RWPE1 (cell line): Measurements from ENCODE around the gene MAN2A1.

Experiments used
- CTCF ChIA-PET: fragments of 350-600 bp; sonication (Branson Sonifier 250); formaldehyde crosslinking; extraction: SDS; loops from one replicate; lab custom pipeline; 2021; lab: Yijun Ruan, JAX
- POLR2A ChIA-PET: fragments of 400-600 bp; formaldehyde crosslinking; extraction: SDS; loops from one replicate; lab custom pipeline; 2020; ENCODE audit warnings: antibody characterized with exemption; ENCODE audit not compliant: low non-redundant PET; lab: Yijun Ruan, JAX
- DNase-seq: peaks from one replicate; pipeline ENCODE4 v3.0.0; 2012; ENCODE audit warnings: low spot score
- H3K27ac ChIP-seq: fragments of 450-650 bp; 2 replicates; pipeline ENCODE4 v1.5.1; 2017
- TF ChIP-seq, protein P1 (sequence below): fragments of 450-650 bp; conservative IDR thresholded peaks from 2 replicates; pipeline ENCODE4 v1.5.1; 2017; ENCODE audit warnings: low read depth, mild to moderate bottlenecking

The MAN2A1 gene

DNA sequence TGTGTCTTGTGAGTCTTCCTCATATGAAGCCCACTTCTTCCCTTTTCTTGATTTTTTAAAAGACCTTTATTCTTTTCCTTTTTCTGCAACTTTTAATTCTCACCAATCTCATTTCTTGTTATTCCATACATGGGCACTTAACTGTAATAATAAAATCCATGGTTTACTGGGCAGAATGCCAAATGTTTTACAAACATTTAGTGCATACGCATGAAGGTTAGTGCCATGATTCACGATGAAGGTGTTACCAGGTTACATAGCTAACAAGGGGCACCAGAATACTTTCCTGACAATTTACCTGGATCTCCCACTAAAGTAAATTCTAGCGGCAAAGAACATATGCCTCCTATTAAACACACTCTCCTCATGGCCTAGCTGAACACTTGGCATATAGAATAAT lies 28.5 kb downstream of the MAN2A1 start:
- no peak overlapping the region for H3K27ac ChIP-seq
- ChIA-PET CTCF (no interaction called here), POLR2A (no interaction called here)
- TF ChIP-seq, protein P1, sequence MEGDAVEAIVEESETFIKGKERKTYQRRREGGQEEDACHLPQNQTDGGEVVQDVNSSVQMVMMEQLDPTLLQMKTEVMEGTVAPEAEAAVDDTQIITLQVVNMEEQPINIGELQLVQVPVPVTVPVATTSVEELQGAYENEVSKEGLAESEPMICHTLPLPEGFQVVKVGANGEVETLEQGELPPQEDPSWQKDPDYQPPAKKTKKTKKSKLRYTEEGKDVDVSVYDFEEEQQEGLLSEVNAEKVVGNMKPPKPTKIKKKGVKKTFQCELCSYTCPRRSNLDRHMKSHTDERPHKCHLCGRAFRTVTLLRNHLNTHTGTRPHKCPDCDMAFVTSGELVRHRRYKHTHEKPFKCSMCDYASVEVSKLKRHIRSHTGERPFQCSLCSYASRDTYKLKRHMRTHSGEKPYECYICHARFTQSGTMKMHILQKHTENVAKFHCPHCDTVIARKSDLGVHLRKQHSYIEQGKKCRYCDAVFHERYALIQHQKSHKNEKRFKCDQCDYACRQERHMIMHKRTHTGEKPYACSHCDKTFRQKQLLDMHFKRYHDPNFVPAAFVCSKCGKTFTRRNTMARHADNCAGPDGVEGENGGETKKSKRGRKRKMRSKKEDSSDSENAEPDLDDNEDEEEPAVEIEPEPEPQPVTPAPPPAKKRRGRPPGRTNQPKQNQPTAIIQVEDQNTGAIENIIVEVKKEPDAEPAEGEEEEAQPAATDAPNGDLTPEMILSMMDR = no peak
- no peak for DNase-seq

DNA sequence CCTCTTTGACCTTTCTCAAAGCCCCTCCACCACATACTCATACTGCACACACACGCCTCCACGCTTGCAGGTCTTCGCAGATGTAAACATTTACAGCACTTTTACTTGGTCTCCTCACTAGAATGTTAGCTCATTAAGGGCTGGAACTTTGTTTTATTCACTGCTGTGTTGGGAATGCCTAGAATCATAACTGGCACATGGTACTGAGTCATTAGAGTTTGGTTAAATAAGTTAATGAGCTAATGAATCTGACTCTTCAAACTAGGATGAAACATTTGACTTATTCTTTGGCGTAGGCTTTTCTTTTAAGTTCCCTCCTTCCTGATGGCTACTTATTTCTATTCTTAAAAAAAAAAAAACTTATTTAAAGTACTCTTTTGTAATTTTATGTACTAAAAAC lies 28.9 kb downstream of the MAN2A1 start:
- POLR2A ChIA-PET = no interaction called here
- H3K27ac ChIP-seq = no peak overlapping the region
- DNase-seq = no peak
- CTCF ChIA-PET = interaction anchor here (0.6 kb wide), 1 partner anchor 21 kb away, joined by 4 read pairs; no protein-coding TSS in a partner anchor
- TF ChIP-seq, protein P1 = no peak

DNA sequence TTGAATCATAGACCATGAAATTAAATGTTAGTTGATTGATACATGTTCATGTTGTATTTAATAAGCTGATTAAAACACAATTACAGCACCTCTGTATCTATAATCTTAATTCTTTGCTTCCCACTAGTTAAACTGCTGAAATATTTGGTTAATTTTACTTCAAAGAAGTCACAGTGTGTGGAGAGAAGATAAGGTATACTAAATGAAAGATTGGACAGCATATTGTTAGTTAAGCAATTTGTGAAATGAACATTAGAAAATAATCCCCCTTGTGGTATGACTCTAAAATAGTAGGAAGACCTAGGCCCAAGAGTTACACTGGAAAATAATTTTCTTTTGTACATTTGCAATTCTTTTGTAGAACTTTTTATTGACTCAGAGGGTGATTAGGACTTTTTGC lies 30.3 kb downstream of the MAN2A1 start:
- POLR2A ChIA-PET = no interaction called here

DNA sequence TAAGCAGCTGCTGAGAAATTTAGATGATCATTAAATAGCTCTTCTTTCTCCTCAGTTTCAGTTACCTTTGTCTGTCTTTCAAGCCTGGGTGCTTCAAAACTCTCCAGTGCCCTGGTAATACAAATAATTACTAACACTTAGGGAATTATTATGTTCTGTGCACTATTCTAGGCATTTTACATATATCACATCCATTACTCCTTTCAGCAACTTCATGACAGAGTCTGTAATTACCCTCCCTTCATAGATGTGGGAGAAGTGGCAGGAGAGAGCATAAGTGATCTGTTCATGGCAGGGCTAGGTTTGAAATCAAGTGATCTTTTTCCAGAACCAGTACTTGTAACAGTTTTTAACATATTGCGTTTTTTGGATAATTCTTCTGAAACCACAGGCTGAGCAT lies 32.0 kb downstream of the MAN2A1 start:
- TF ChIP-seq, protein P1 = no peak
- no peak overlapping the region for H3K27ac ChIP-seq
- DNase-seq = no peak
- POLR2A ChIA-PET = no interaction called here
- CTCF ChIA-PET = interaction anchor here (0.6 kb wide), 1 partner anchor 132 kb away, joined by 4 read pairs; no protein-coding TSS in a partner anchor

More for the DNA sequence above, 30.3 kb downstream of the MAN2A1 start:
- no peak overlapping the region for H3K27ac ChIP-seq
- CTCF ChIA-PET = no interaction called here
- TF ChIP-seq, protein P1 = no peak
- no peak for DNase-seq

DNA sequence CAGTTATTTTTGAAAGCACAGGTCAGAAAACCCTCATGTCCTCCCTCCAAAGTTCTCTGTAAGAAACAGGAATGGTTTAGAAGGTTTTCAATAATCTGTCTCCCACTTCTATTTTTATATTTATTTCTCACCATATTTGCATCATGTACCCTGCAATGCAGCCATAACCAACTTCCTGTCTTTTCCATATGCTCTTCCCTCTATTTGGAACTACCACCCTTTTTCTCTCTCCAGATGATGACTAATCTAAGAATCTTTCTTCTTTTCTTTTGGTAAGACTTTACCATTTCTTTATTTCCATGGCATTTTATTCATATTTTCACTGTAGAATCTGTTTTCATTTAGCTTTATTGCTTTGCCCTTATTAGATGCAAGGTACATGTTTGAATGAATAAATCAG lies 33.9 kb downstream of the MAN2A1 start:
- no peak for DNase-seq
- no peak overlapping the region for H3K27ac ChIP-seq
- POLR2A ChIA-PET = no interaction called here
- CTCF ChIA-PET = no interaction called here
- TF ChIP-seq, protein P1 = no peak

DNA sequence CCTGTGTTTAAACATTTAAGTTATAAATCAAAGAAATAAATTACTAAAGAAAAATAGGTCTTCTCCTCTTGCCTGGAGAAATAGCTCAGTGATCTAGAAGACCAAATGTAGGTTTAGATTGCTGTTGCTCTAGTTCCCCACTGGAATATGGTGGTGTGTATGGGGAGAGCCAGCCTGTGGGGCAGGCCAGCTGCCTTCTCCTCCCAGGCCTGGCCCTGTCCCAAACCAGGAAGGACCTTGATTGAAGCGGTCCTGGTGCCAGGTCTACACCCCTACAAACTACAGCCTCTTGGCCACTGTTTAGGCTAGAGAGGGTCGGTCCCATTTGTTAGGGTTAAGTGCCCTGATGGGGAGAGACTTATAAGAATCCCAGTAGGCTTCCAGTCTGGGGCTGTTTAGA lies 35.4 kb downstream of the MAN2A1 start:
- TF ChIP-seq, protein P1 = no peak
- POLR2A ChIA-PET = no interaction called here
- no peak for DNase-seq
- CTCF ChIA-PET = no interaction called here
- H3K27ac ChIP-seq = no peak overlapping the region
